Fibroblast of lung (primary cell): Measurements from ENCODE around the gene GUCY2C. TPM values are rescaled to one million over a fixed set of nuclear protein-coding genes. Genes with fewer than 3 reads are reported as not detected.
A peak's percentile ranks its signal among the peaks of the same experiment; 100 is the strongest.

Experiments used
- DNase-seq, 2 donors: peaks; one replicate each; pipeline versions ENCODE4 v3.0.0 to v3.0.0-alpha.2; 2010; ENCODE audit warnings: low read depth in 2 of 2
- H2AFZ ChIP-seq: 2 replicates; pipeline ENCODE4 v1.5.1; 2012; ENCODE audit warnings: low read length, control low read depth, inconsistent platforms
- H3K27ac ChIP-seq: 2 replicates; pipeline ENCODE4 v1.5.1; 2011; ENCODE audit warnings: low read length, control low read depth; ENCODE audit not compliant: insufficient read depth
- H3K27me3 ChIP-seq: 2 replicates; pipeline ENCODE4 v1.5.1; 2011; ENCODE audit warnings: mild to moderate bottlenecking, low read length; ENCODE audit not compliant: control insufficient read depth, insufficient read depth
- H3K36me3 ChIP-seq: 2 replicates; pipeline ENCODE4 v1.5.1; 2011; ENCODE audit warnings: low read length; ENCODE audit not compliant: control insufficient read depth, insufficient read depth
- H3K4me1 ChIP-seq: 2 replicates; pipeline ENCODE4 v1.5.1; 2011; ENCODE audit warnings: low read length; ENCODE audit not compliant: control insufficient read depth, insufficient read depth; ENCODE audit errors: extremely low read depth
- H3K4me2 ChIP-seq: 2 replicates; pipeline ENCODE4 v1.5.1; 2011; ENCODE audit warnings: low read length, control low read depth; ENCODE audit not compliant: insufficient read depth; ENCODE audit errors: extremely low read depth
- H3K4me3 ChIP-seq, 4 experiments: fragments of 200-600 bp in 1 of 4; sonication (generic) in 1 of 4; replicated peaks in 1 of 4; 2 replicates each; pipeline ENCODE4 v1.5.1; 2011 to 2016; ENCODE audit warnings: low read length in 4 of 4, low read depth in 3 of 4, mild to moderate bottlenecking in 3 of 4, control low read depth in 2 of 4, inconsistent platforms in 1 of 4, mixed read lengths in 1 of 4; ENCODE audit not compliant: insufficient read depth in 1 of 4; ENCODE audit errors: control extremely low read depth in 1 of 4
- H3K79me2 ChIP-seq: 2 replicates; pipeline ENCODE4 v1.5.1; 2012; ENCODE audit warnings: mild to moderate bottlenecking, low read length, inconsistent platforms; ENCODE audit not compliant: control insufficient read depth, insufficient read depth
- H3K9ac ChIP-seq: 2 replicates; pipeline ENCODE4 v1.5.1; 2011; ENCODE audit warnings: mild to moderate bottlenecking, low read length, control low read depth; ENCODE audit not compliant: insufficient read depth
- H3K9me3 ChIP-seq: 2 replicates; pipeline ENCODE4 v1.5.1; 2012; ENCODE audit warnings: low read depth, low read length; ENCODE audit not compliant: control insufficient read depth, insufficient read depth
- H4K20me1 ChIP-seq: 2 replicates; pipeline ENCODE4 v1.5.1; 2011; ENCODE audit warnings: low read length; ENCODE audit not compliant: control insufficient read depth, insufficient read depth; ENCODE audit errors: extremely low read depth
- CTCF ChIP-seq, 2 donors: IDR thresholded peaks in 1 of 2; conservative IDR thresholded peaks in 1 of 2; 1 replicate in 1 of 2; 2 replicates in 1 of 2; pipeline ENCODE4 v1.5.1; 2011 to 2012; ENCODE audit warnings: low read length in 2 of 2, control low read depth in 1 of 2, inconsistent platforms in 1 of 2, low read depth in 1 of 2, mild to moderate bottlenecking in 1 of 2
- EZH2 ChIP-seq: IDR thresholded peaks from 2 replicates; pipeline ENCODE4 v1.5.1; 2012; ENCODE audit warnings: low read length, control low read depth, mild to moderate bottlenecking; ENCODE audit errors: missing control alignments
- polyA plus RNA-seq, 2 donors: library from polyadenylated mRNA; depleted of rRNA in 1 of 2; stranded (reverse) in 1 of 2; unstranded in 1 of 2; fragments of >200 nt; gene quantifications; 2 replicates each; pipeline ENCODE4 v1.2.1, GENCODE V29; 2011 to 2012; ENCODE audit warnings: missing spikeins in 1 of 2
- total RNA-seq: library from RNA; depleted of rRNA; stranded (reverse); fragments of >200 nt; gene quantifications from 2 replicates; pipeline ENCODE4 v1.2.1, GENCODE V29; 2014

The GUCY2C gene
- total and polyA plus RNA-seq, 2 donors (not counting 1 experiment from before 2014, with no cell fraction given) = 0.02 TPM; not detected in 1

- TF ChIP-seq EZH2 (no peak), CTCF (conservative IDR thresholded peaks at IDR 0.05 in 1 of 2, IDR thresholded peaks at IDR 0.05 in 1 of 2; ENCODE audit: low read depth in 1 of 2, low read length in 2 of 2) (no peak)
- Histone ChIP-seq H3K9ac (no peak overlapping the region), H4K20me1 (no peaks in the 10 kb centered on the region), H3K36me3 (no peaks in the 10 kb centered on the region), H3K9me3 (no peaks in the 10 kb centered on the region), H3K4me1 (no peaks in the 10 kb centered on the region), H3K27ac (no peak overlapping the region), H3K79me2 (no peaks in the 10 kb centered on the region), H3K4me2 (no peak overlapping the region), H3K27me3 (no peaks in the 10 kb centered on the region), H3K4me3 (no peak overlapping the region), H2AFZ (no peak overlapping the region)
- no peak for DNase-seq
These were observed 126.2 kb downstream of the GUCY2C start for GRCh38 chr12:14570231-14570630.

- Histone ChIP-seq H3K36me3 (no peaks in the 10 kb centered on the region), H3K9me3 (no peaks in the 10 kb centered on the region), H3K4me2 (peak within 1 kb of the TSS; percentile 80), H3K27me3 (no peaks in the 10 kb centered on the region), H4K20me1 (no peaks in the 10 kb centered on the region), H3K79me2 (no peaks in the 10 kb centered on the region), H3K4me1 (no peaks in the 10 kb centered on the region), H3K27ac (no peak within 1 kb of the TSS), H2AFZ (peak within 1 kb of the TSS; percentile 26), H3K4me3 (peak within 1 kb of the TSS; percentile 19 to 49 (median 37)), H3K9ac (no peak within 1 kb of the TSS)
- TF ChIP-seq EZH2 (no peak), CTCF (conservative IDR thresholded peaks at IDR 0.05 in 1 of 2, IDR thresholded peaks at IDR 0.05 in 1 of 2; ENCODE audit: low read depth in 1 of 2, low read length in 2 of 2) (no peak)
- DNase-seq = peak; percentile 41 to 50
These were observed 128.8 kb downstream of the GUCY2C start, which contains the start of gene PLBD1 for GRCh38 chr12:14567351-14568162. PLBD1 (minus strand) TSS chr12:14567883; CDS start chr12:14567696, 187 bp downstream.

- DNase-seq = no peak
- Histone ChIP-seq H3K4me1 (no peaks in the 10 kb centered on the region), H3K4me2 (no peak overlapping the region), H3K27me3 (no peaks in the 10 kb centered on the region), H3K36me3 (no peaks in the 10 kb centered on the region), H4K20me1 (no peaks in the 10 kb centered on the region), H3K4me3 (no peak overlapping the region), H3K27ac (no peak overlapping the region), H3K9ac (no peak overlapping the region), H3K9me3 (no peaks in the 10 kb centered on the region), H3K79me2 (no peaks in the 10 kb centered on the region), H2AFZ (no peak overlapping the region)
- TF ChIP-seq CTCF (conservative IDR thresholded peaks at IDR 0.05 in 1 of 2, IDR thresholded peaks at IDR 0.05 in 1 of 2; ENCODE audit: low read depth in 1 of 2, low read length in 2 of 2) = no peak
- no peak for TF ChIP-seq EZH2
These were observed 132.0 kb downstream of the GUCY2C start for GRCh38 chr12:14564336-14564959.
